CD4-positive, alpha-beta T cell treated with Interleukin-21 for 1 hour (primary cell): Measurements from ENCODE around the gene SLC30A1.
"Not testable (repeated sequence)": the region's sequence is repeated elsewhere in the genome, so short reads cannot be mapped to it uniquely, and the experiment has no call there.

Experiments used
- DNase-seq: peaks from one replicate; pipeline ENCODE4 v3.0.0-alpha.2; 2020

SLC30A1 gene

GRCh38 chr1:211578640-211579439 is at the start of gene SLC30A1:
Gene SLC30A1, minus strand, starts transcription at chr1:211579161. Its CDS starts 549 bp downstream, at chr1:211578612.
- peak; percentile 99 for DNase-seq

GRCh38 chr1:211628417-211628816 is 49.5 kb upstream of the SLC30A1 start:
- DNase-seq: no peak

- no peak for DNase-seq
These were observed 48.3 kb upstream of the SLC30A1 start for GRCh38 chr1:211627259-211627658.

- not testable (repeated sequence) for DNase-seq
These were observed 46.9 kb upstream of the SLC30A1 start for GRCh38 chr1:211625866-211626265.

GRCh38 chr1:211625040-211625439 is 46.1 kb upstream of the SLC30A1 start:
- peak; percentile 53 for DNase-seq

DNA sequence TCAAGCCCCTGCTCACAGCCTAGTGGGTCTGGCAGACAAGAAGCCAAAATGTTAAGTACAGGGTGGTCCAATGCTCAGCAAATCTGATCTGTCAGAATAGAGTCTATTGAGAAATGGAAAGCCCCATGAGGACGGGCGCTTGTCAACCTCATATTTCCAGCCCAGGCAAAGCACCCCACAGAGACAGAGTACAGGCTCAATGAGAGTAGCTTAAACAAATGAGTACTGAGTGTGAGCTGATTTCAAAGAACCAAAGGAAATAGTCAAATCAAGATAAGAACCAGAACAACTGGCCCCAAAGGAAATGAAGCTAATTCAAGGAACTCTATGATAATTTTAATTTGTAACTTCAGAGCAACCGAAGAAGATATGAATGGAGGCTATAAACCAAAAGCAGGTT is 44.6 kb upstream of the SLC30A1 start:
- DNase-seq: no peak

DNA sequence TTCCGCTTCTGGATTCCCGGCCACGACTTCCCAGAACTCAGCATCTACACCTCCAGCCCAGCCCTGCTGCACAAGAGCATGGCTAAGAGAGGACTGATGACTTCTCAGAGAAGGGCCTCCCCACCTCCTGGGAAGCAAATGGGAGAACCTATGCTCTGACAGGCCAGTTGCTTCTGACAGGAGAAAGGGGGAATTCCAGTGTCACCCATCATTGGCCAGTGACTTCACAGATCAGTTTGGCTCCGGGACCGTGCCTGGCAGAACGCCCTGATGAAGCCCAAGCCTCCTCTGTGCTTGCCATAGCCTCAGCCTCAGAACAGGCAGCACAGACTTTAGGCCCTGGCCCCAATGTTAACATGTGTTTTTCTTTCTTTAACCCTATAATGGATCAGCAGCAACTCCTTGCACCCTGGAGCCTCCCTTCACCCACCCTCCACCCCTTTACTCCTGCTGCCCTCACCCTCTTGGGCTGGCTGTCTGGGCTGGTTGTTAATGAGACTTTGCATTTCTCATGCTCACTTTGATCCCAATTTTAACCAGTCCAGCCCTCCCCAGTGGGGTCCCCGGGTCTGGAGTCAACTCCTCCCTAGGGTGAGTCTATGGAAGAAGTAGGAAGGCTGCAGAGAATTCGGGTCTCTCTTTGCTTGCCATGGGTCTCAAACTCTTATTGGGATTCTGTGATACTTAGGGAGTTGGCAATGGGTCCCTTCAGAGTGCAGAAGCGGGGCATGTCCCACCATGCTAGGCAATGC is 42.7 kb upstream of the SLC30A1 start:
- DNase-seq: no peak

- no peak for DNase-seq
These were observed 41.1 kb upstream of the SLC30A1 start for GRCh38 chr1:211620097-211620496.

DNA sequence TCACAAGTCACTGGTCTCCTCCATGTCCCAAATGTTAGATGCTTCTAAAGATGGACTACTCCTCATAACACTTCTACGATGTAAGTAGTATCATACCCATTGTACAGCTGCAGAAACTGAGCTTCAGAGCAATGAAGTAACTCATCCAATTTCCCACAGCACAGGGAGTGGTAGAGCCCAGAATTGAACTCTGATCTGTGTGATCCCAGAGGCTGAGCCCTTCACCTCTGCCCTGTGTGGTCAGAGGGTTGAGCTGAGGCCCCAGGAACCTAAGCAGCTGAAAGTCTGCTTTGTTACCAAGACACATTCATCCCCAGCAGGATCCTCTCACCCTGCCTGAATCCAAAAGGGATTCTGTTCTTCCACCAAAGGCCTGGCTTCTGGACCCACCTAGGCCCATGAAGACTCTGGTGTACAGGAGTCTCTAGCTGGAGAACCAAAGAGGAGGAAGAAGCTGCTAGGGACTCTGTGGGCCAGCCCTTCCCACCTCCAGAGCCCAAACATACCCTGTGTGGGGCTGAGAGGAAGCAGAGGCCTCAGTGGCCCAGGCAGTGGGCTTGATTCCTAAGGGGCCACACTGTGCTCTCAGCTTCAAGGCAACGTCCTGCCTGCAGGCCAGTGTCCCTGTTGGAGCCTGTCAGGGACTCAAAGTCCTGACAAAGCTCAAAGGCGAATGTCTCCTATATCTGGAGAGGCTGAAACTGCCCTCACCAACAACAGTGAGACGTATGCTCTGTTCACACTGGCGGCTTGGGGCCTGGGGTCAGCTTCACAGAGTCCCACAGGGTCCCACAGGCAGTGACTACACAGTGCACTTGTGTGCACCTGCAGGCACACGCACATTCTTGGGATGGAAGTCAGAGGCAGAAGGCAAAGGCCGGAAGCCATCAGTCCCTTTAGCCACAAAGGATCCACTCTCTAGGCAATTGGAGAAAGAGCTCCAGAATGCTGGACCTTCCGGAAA is 40.4 kb upstream of the SLC30A1 start:
- DNase-seq: no peak

DNA sequence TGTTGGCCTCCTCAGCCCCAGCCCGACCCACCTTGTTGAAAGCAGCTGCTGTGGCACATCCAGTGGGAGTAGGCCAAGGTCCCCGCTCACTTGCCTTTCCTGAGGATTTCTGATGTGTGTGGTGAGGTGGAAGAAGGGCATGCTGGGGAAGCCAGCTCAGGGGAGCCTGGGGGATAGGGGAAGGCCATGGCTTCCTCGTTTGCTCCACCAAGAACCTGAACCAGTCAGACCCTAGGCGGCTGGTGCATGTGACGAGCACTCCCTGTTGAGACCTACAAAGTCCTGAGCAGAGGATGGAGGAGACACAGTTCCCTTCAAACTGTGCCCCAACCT is 38.0 kb upstream of the SLC30A1 start:
- no peak for DNase-seq

DNA sequence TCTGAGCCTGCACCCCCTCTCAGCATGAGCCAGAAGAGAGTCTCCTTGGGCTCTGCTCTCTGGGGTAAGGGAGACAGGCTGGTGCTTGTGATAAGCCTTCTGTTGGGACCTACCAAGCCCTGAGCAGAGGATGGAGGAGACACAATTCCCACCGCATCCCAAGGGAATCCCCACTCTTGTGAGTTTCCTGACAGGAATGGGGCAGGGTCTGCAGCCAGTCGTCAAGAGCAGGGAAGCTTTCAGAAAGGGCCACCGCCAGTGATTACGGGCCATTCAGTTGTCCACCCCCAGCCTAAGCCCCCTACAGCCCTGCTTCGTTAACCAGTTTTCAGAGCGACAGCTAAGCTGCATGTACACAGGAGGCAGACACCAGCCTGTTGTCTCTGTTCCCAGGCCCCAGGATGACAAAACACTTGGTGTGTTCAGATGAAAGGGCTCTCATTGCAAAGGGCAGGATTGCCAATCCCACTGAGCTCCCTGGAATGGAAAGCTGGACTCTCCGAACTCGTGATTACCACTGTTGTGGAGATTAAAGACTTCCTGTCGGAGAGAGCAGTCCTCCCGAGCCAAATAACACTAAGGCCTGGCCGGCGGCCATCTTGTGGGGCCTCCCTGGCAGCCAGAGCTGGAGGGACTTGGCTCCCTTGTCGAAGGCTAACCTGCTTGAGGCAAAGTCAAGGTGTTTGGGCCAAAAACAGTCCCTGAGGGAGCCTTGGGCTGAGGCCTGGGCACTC is 37.4 kb upstream of the SLC30A1 start:
- DNase-seq: no peak

- no peak for DNase-seq
These were observed 35.7 kb upstream of the SLC30A1 start for GRCh38 chr1:211614615-211615014.

- DNase-seq: no peak
These were observed 35.0 kb upstream of the SLC30A1 start for GRCh38 chr1:211613951-211614350.

- peak; percentile 9 for DNase-seq
These were observed 34.4 kb upstream of the SLC30A1 start for GRCh38 chr1:211613108-211613947.

- no peak for DNase-seq
These were observed 33.8 kb upstream of the SLC30A1 start for GRCh38 chr1:211612786-211613107.

DNA sequence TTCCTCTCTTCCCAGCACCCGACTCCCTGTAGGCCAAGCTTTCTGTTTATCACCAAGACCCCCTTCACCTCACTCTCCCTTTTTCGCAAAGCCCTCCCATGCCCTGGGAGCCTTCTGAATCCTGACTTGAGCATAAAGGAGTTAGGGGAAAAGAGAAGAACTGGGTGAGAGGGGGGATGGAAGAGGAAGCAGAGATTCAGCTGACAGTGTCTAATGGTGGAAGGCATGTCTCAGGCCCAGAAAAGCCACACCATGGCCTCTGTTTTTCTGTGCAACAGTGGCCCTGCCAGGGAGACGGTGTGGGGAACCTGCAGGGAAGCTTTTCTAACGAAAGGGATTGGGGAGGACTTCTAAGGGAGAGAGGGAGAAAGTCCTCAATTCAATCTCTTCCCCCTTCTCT is 32.9 kb upstream of the SLC30A1 start:
- DNase-seq: no peak

- DNase-seq: no peak
These were observed 32.0 kb upstream of the SLC30A1 start for GRCh38 chr1:211610779-211611556.

DNA sequence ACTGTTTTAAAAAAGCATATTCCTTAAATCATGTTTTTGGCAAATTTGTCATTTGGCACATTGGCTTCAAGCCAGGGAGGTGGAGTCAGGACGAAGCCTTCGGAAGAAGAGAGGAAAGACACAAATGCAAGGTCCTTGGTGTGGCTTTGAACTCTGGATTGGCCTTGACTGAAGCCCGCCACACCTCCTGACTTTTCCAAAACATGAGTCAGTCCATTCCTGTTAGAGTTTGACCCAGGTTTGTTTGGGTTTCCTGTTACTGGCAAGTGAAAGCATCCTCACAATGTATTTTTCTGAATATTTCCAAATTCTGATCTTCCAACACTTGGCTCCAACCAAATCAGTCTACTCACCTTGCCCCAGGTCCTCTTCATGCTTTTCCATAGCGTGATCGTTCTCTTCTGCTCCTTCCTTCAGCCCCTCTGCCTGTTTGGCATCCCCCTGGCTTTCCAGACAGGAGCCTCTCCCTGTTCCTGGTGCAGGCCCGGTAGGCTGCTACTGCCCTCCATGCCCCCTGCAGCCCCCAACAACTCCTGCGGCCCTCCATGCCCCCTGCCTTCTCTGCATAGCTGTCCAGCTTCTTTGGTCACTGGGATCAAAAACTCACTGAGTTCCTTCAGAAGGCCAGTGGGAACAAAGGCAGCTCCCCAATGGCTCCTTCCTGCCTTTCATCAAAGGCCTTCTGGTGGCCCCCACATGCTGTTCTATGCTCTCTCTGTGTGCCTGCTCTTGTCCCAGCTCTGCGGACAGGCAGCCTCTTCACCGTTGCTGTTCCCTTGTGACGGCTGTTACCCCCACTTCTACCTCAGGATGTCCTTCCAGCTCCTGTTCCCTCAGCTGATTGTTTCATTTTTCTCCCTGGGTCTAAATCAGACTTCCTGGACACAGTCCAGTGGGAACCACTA is 30.4 kb upstream of the SLC30A1 start:
- no peak for DNase-seq

DNA sequence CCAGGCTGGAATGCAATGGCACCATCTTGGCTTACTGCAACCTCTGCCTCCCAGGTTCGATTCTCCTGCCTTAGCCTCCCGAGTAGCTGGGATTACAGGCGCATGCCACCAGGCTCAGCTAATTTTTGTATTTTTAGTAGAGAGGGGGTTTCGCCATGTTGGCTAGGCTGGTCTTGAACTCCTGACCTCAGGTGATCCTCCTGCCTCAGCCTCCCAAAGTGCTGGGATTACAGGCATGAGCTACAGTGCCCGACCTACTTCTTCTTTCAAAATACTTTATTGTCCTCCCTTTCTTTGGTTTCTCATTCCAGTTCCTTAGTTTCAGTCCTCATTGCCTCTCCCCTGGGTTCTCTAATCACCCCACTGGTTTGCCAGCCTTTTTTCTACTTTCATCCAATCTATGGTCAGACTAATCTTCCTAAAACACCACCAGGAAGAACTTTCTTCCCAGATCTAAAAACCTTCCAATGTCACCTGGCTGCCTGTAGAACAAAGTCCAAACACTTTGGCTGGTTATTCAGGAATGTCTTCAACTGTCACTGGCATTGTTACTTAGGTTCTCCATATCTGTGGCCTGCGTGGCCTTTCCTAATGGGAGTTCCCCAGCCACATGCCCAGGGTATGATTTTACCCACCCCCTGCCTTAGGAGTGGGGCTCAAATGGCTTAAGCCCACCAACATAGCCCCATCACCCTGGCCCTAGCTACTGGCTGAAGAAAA is 29.0 kb upstream of the SLC30A1 start:
- no peak for DNase-seq
